Skeletal muscle tissue (tissue), 4 donors: ENCODE results near the gene FUCA2. TPM values are rescaled to one million over a fixed set of nuclear protein-coding genes. Genes with fewer than 3 reads are reported as not detected.

ENCODE experiments used
- H3K27ac ChIP-seq: one replicate; pipeline ENCODE4 v1.7.0; 2013; ENCODE audit warnings: mild to moderate bottlenecking, low read depth, low read length, inconsistent platforms
- H3K27me3 ChIP-seq, 3 donors: one replicate each; pipeline ENCODE4 v1.7.0; 2013; ENCODE audit warnings: low read length in 3 of 3; ENCODE audit not compliant: control insufficient read depth in 3 of 3, insufficient read depth in 3 of 3
- H3K36me3 ChIP-seq, 3 donors: one replicate each; pipeline ENCODE4 v1.7.0; 2013; ENCODE audit warnings: low read length in 3 of 3; ENCODE audit not compliant: control insufficient read depth in 3 of 3, insufficient read depth in 3 of 3
- H3K4me1 ChIP-seq, 3 donors: one replicate each; pipeline ENCODE4 v1.7.0; 2013; ENCODE audit warnings: low read length in 3 of 3, mild to moderate bottlenecking in 3 of 3; ENCODE audit not compliant: control insufficient read depth in 3 of 3, insufficient read depth in 3 of 3
- H3K4me3 ChIP-seq, 3 donors: one replicate each; pipeline ENCODE4 v1.7.0; 2013; ENCODE audit warnings: low read length in 3 of 3
- H3K9ac ChIP-seq, 3 donors: one replicate each; pipeline ENCODE4 v1.7.0; 2013; ENCODE audit warnings: low read length in 3 of 3, mild to moderate bottlenecking in 3 of 3, moderate library complexity in 2 of 3, low read depth in 1 of 3
- H3K9me3 ChIP-seq, 3 donors: one replicate each; pipeline ENCODE4 v1.7.0; 2013; ENCODE audit warnings: low read length in 3 of 3; ENCODE audit not compliant: control insufficient read depth in 3 of 3
- total RNA-seq: library from RNA; depleted of rRNA; stranded (reverse); fragments of >200 nt; gene quantifications from one replicate; pipeline ENCODE4 v1.2.3, GENCODE V29; 2014
- donor health status: Osteomylitis.

FUCA2 gene
- total RNA-seq, 1 donor from 2014 or later = 19.3 TPM

GRCh38 chr6:143536866-143537691 is 25.6 kb upstream of the FUCA2 start:
- H3K9me3 ChIP-seq = no peaks in the 10 kb centered on the region
- H3K27ac ChIP-seq = no peak overlapping the region
- peaks cover 4 to 11% (median 9%) of the 10 kb centered on the region in 3 donors for H3K4me1 ChIP-seq
- peak overlapping the region in 2 of 3 donors; percentile 32 to 54 for H3K9ac ChIP-seq
- peak overlapping the region; percentile 59 to 80 (median 65) for H3K4me3 ChIP-seq
- H3K27me3 ChIP-seq = peaks cover 3 to 29% (median 25%) of the 10 kb centered on the region in 3 donors
- no peaks in the 10 kb centered on the region for H3K36me3 ChIP-seq

- H3K4me1 ChIP-seq = peaks cover 4 to 11% (median 9%) of the 10 kb centered on the region in 3 donors
- H3K4me3 ChIP-seq = peak overlapping the region in 2 of 3 donors; percentile 40 to 67
- peaks cover 5 to 25% (median 25%) of the 10 kb centered on the region in 3 donors for H3K27me3 ChIP-seq
- H3K27ac ChIP-seq = no peak overlapping the region
- peak overlapping the region in 1 of 3 donors; percentile 14 for H3K9ac ChIP-seq
- no peaks in the 10 kb centered on the region for H3K36me3 ChIP-seq
- H3K9me3 ChIP-seq = no peaks in the 10 kb centered on the region
These were observed 24.9 kb upstream of the FUCA2 start for GRCh38 chr6:143536461-143536865.

GRCh38 chr6:143535189-143535614 is 23.7 kb upstream of the FUCA2 start:
- H3K36me3 ChIP-seq = no peaks in the 10 kb centered on the region
- no peak overlapping the region for H3K4me3 ChIP-seq
- H3K27me3 ChIP-seq = peaks cover 5 to 25% (median 23%) of the 10 kb centered on the region in 3 donors
- H3K27ac ChIP-seq = no peak overlapping the region
- H3K4me1 ChIP-seq = peaks cover 4 to 11% (median 9%) of the 10 kb centered on the region in 3 donors
- H3K9me3 ChIP-seq = no peaks in the 10 kb centered on the region
- no peak overlapping the region for H3K9ac ChIP-seq

- Histone ChIP-seq H3K4me1 (peaks cover 3 to 4% (median 3%) of the 10 kb centered on the region in 3 donors), H3K27ac (no peak overlapping the region), H3K4me3 (no peak overlapping the region), H3K27me3 (peaks cover 2 to 7% (median 3%) of the 10 kb centered on the region in 3 donors), H3K36me3 (no peaks in the 10 kb centered on the region), H3K9me3 (no peaks in the 10 kb centered on the region), H3K9ac (no peak overlapping the region)
These were observed 20.4 kb upstream of the FUCA2 start for GRCh38 chr6:143531720-143532499.

GRCh38 chr6:143529095-143529494 is 17.6 kb upstream of the FUCA2 start:
- Histone ChIP-seq H3K4me1 (no peaks in the 10 kb centered on the region), H3K36me3 (no peaks in the 10 kb centered on the region), H3K9me3 (no peaks in the 10 kb centered on the region), H3K9ac (no peak overlapping the region), H3K27me3 (peaks cover 0 to 3% (median 2%) of the 10 kb centered on the region in 3 donors), H3K27ac (no peak overlapping the region), H3K4me3 (no peak overlapping the region)

GRCh38 chr6:143528164-143528811 is 16.8 kb upstream of the FUCA2 start:
- no peaks in the 10 kb centered on the region for H3K36me3 ChIP-seq
- peaks cover 0 to 3% (median 2%) of the 10 kb centered on the region in 3 donors for H3K27me3 ChIP-seq
- no peak overlapping the region for H3K4me3 ChIP-seq
- no peak overlapping the region for H3K27ac ChIP-seq
- no peaks in the 10 kb centered on the region for H3K9me3 ChIP-seq
- H3K9ac ChIP-seq = no peak overlapping the region
- no peaks in the 10 kb centered on the region for H3K4me1 ChIP-seq

- H3K27me3 ChIP-seq = peaks cover 0 to 2% (median 0%) of the 10 kb centered on the region in 3 donors
- H3K27ac ChIP-seq = no peak overlapping the region
- no peak overlapping the region for H3K9ac ChIP-seq
- no peak overlapping the region for H3K4me3 ChIP-seq
- no peaks in the 10 kb centered on the region for H3K36me3 ChIP-seq
- no peaks in the 10 kb centered on the region for H3K4me1 ChIP-seq
- no peaks in the 10 kb centered on the region for H3K9me3 ChIP-seq
These were observed 16.2 kb upstream of the FUCA2 start for GRCh38 chr6:143527677-143528076.

GRCh38 chr6:143525356-143525755 is 13.8 kb upstream of the FUCA2 start:
- Histone ChIP-seq H3K36me3 (no peaks in the 10 kb centered on the region), H3K4me1 (no peaks in the 10 kb centered on the region), H3K9me3 (no peaks in the 10 kb centered on the region), H3K4me3 (no peak overlapping the region), H3K9ac (no peak overlapping the region), H3K27me3 (no peaks in the 10 kb centered on the region), H3K27ac (no peak overlapping the region)

GRCh38 chr6:143522039-143522600 is 10.6 kb upstream of the FUCA2 start:
- Histone ChIP-seq H3K36me3 (no peaks in the 10 kb centered on the region), H3K27me3 (no peaks in the 10 kb centered on the region), H3K27ac (no peak overlapping the region), H3K9me3 (no peaks in the 10 kb centered on the region), H3K9ac (no peak overlapping the region), H3K4me1 (no peaks in the 10 kb centered on the region), H3K4me3 (no peak overlapping the region)
